BLaER1 treated with 17β-estradiol and CSF1 and Interleukin-3, amounts not matched to agents 10 nM and 100 nM (cell line): ENCODE measurements around the gene AVL9.
"Not testable (repeated sequence)": the region's sequence is repeated elsewhere in the genome, so short reads cannot be mapped to it uniquely, and the experiment has no call there.

ENCODE experiments used
- H3K27ac ChIP-seq, 11 experiments: shearing (Covaris generic); formaldehyde crosslinking; 2 replicates each; pipeline ENCODE4 v1.8.1; 2022
- H3K27me3 ChIP-seq, 11 experiments: shearing (Covaris generic); formaldehyde crosslinking; 2 replicates each; pipeline ENCODE4 v1.8.1; 2022
- H3K36me3 ChIP-seq, 11 experiments: shearing (Covaris generic); formaldehyde crosslinking; 2 replicates each; pipeline ENCODE4 v1.8.1; 2022
- H3K4me1 ChIP-seq, 10 experiments: shearing (Covaris generic); formaldehyde crosslinking; 2 replicates each; pipeline ENCODE4 v1.8.1; 2022
- H3K4me2 ChIP-seq, 11 experiments: shearing (Covaris generic); formaldehyde crosslinking; 2 replicates each; pipeline ENCODE4 v1.8.1; 2022
- H3K4me3 ChIP-seq, 10 experiments: shearing (Covaris generic); formaldehyde crosslinking; 2 replicates each; pipeline ENCODE4 v1.8.1; 2022
- H3K9ac ChIP-seq, 11 experiments: shearing (Covaris generic); formaldehyde crosslinking; 2 replicates each; pipeline ENCODE4 v1.8.1; 2022
- H3K9me3 ChIP-seq, 11 experiments: shearing (Covaris generic); formaldehyde crosslinking; replicated peaks in 1 of 11; 2 replicates each; pipeline ENCODE4 v1.8.1; 2022
- H4K20me1 ChIP-seq, 11 experiments: shearing (Covaris generic); formaldehyde crosslinking; 2 replicates each; pipeline ENCODE4 v1.8.1; 2022
- Cebpa-rat ChIP-seq, 11 experiments: shearing (Covaris generic); IDR thresholded peaks; 2 replicates each; pipeline ENCODE4 v1.8.1; 2022

Gene AVL9

GRCh38 chr7:32495298-32496051, at the start of gene AVL9:
Gene AVL9, plus strand, starts transcription at chr7:32495489. Its CDS starts 221 bp downstream, at chr7:32495710.
- H3K9me3 ChIP-seq: peaks cover 5 to 25% (median 16%) of the 10 kb centered on the region in 11 experiments; a peak in 15 of 22 replicates
- H3K9ac ChIP-seq: peak within 1 kb of the TSS; percentile 95 to 100 (median 100)
- H3K27me3 ChIP-seq: no peaks in the 10 kb centered on the region
- H4K20me1 ChIP-seq: peaks cover 0 to 30% (median 2%) of the 10 kb centered on the region in 11 experiments; a peak in 8 of 22 replicates
- H3K36me3 ChIP-seq: peaks cover 13 to 33% (median 24%) of the 10 kb centered on the region in 11 experiments; a peak in 17 of 22 replicates
- H3K4me2 ChIP-seq: peak within 1 kb of the TSS; percentile 80 to 96 (median 88)
- H3K4me3 ChIP-seq: peak within 1 kb of the TSS; percentile 73 to 97 (median 87)
- peaks cover 15 to 36% (median 26%) of the 10 kb centered on the region in 10 experiments for H3K4me1 ChIP-seq
- peak within 1 kb of the TSS; percentile 97 to 100 (median 100) for H3K27ac ChIP-seq
- TF ChIP-seq Cebpa-rat (IDR thresholded peaks at IDR 0.05): no peak

GRCh38 chr7:32447218-32447617, 48.1 kb upstream of the AVL9 start:
- no peaks in the 10 kb centered on the region for H3K36me3 ChIP-seq
- H3K9ac ChIP-seq: no peak overlapping the region
- no peak overlapping the region for H3K4me3 ChIP-seq
- H3K27me3 ChIP-seq: no peaks in the 10 kb centered on the region
- no peak for TF ChIP-seq Cebpa-rat (IDR thresholded peaks at IDR 0.05)
- no peak overlapping the region for H3K27ac ChIP-seq
- peaks cover 0 to 9% (median 0%) of the 10 kb centered on the region in 10 experiments; a peak in 7 of 20 replicates for H3K4me1 ChIP-seq
- no peak overlapping the region for H3K4me2 ChIP-seq
- H4K20me1 ChIP-seq: no peaks in the 10 kb centered on the region
- peaks cover 0 to 23% (median 17%) of the 10 kb centered on the region in 11 experiments; a peak in 13 of 22 replicates for H3K9me3 ChIP-seq

- Histone ChIP-seq H3K27me3 (no peaks in the 10 kb centered on the region), H3K4me3 (no peak overlapping the region), H3K36me3 (no peaks in the 10 kb centered on the region), H4K20me1 (no peaks in the 10 kb centered on the region), H3K27ac (no peak overlapping the region), H3K4me2 (no peak overlapping the region), H3K4me1 (peaks cover 0 to 9% (median 2%) of the 10 kb centered on the region in 10 experiments; a peak in 8 of 20 replicates), H3K9ac (no peak overlapping the region), H3K9me3 (peaks cover 5 to 23% (median 15%) of the 10 kb centered on the region in 11 experiments; a peak in 13 of 22 replicates)
- no peak for TF ChIP-seq Cebpa-rat (IDR thresholded peaks at IDR 0.05)
These were observed 41.8 kb upstream of the AVL9 start for GRCh38 chr7:32453341-32454011.

GRCh38 chr7:32458025-32458424, 37.3 kb upstream of the AVL9 start:
- H3K9me3 ChIP-seq: peaks cover 0 to 12% (median 5%) of the 10 kb centered on the region in 11 experiments; a peak in 7 of 22 replicates
- H4K20me1 ChIP-seq: no peaks in the 10 kb centered on the region
- H3K9ac ChIP-seq: no peak overlapping the region
- H3K27ac ChIP-seq: no peak overlapping the region
- no peak overlapping the region for H3K4me3 ChIP-seq
- H3K27me3 ChIP-seq: no peaks in the 10 kb centered on the region
- no peak for TF ChIP-seq Cebpa-rat (IDR thresholded peaks at IDR 0.05)
- 0 out of 22 replicates have a peak overlapping the region, but pooled peaks of 1 of the 11 experiments have one; percentile 13 for H3K4me2 ChIP-seq
- peaks cover 0 to 6% (median 0%) of the 10 kb centered on the region in 10 experiments; a peak in 1 of 20 replicates for H3K4me1 ChIP-seq
- no peaks in the 10 kb centered on the region for H3K36me3 ChIP-seq

GRCh38 chr7:32459788-32460187, 35.5 kb upstream of the AVL9 start:
- Histone ChIP-seq H4K20me1 (no peaks in the 10 kb centered on the region), H3K4me1 (peaks cover 0 to 6% (median 0%) of the 10 kb centered on the region in 10 experiments; a peak in 1 of 20 replicates), H3K9ac (no peak overlapping the region), H3K9me3 (peaks cover 0 to 12% (median 5%) of the 10 kb centered on the region in 11 experiments; a peak in 7 of 22 replicates), H3K27me3 (no peaks in the 10 kb centered on the region), H3K4me3 (no peak overlapping the region), H3K27ac (no peak overlapping the region), H3K4me2 (no peak overlapping the region), H3K36me3 (no peaks in the 10 kb centered on the region)
- no peak for TF ChIP-seq Cebpa-rat (IDR thresholded peaks at IDR 0.05)

- H3K4me3 ChIP-seq: no peak overlapping the region
- H3K27ac ChIP-seq: no peak overlapping the region
- no peak overlapping the region for H3K9ac ChIP-seq
- no peaks in the 10 kb centered on the region for H3K36me3 ChIP-seq
- no peak overlapping the region for H3K4me2 ChIP-seq
- H3K27me3 ChIP-seq: no peaks in the 10 kb centered on the region
- no peak for TF ChIP-seq Cebpa-rat (IDR thresholded peaks at IDR 0.05)
- peaks cover 0 to 12% (median 5%) of the 10 kb centered on the region in 11 experiments; a peak in 5 of 22 replicates for H3K9me3 ChIP-seq
- H4K20me1 ChIP-seq: no peaks in the 10 kb centered on the region
- peaks cover 0 to 6% (median 0%) of the 10 kb centered on the region in 10 experiments; a peak in 1 of 20 replicates for H3K4me1 ChIP-seq
These were observed 33.8 kb upstream of the AVL9 start for GRCh38 chr7:32461484-32461883.

- Histone ChIP-seq H3K4me2 (no peak overlapping the region), H3K27me3 (no peaks in the 10 kb centered on the region), H3K9me3 (peaks cover 0 to 6% (median 0%) of the 10 kb centered on the region in 11 experiments; a peak in 2 of 22 replicates), H3K36me3 (no peaks in the 10 kb centered on the region), H3K9ac (no peak overlapping the region), H3K4me1 (peaks cover 0 to 6% (median 0%) of the 10 kb centered on the region in 10 experiments; a peak in 1 of 20 replicates), H3K4me3 (no peak overlapping the region), H3K27ac (no peak overlapping the region), H4K20me1 (no peaks in the 10 kb centered on the region)
- no peak for TF ChIP-seq Cebpa-rat (IDR thresholded peaks at IDR 0.05)
These were observed 32.8 kb upstream of the AVL9 start for GRCh38 chr7:32462451-32462850.

- no peak for TF ChIP-seq Cebpa-rat (IDR thresholded peaks at IDR 0.05)
- no peak overlapping the region for H3K27ac ChIP-seq
- H4K20me1 ChIP-seq: no peaks in the 10 kb centered on the region
- 0 out of 22 replicates have a peak, but pooled peaks cover 0 to under 1% (median 0%) of the 10 kb centered on the region in 11 experiments for H3K9me3 ChIP-seq
- H3K27me3 ChIP-seq: no peaks in the 10 kb centered on the region
- H3K4me2 ChIP-seq: no peak overlapping the region
- H3K4me1 ChIP-seq: peaks cover 0 to 5% (median 0%) of the 10 kb centered on the region in 10 experiments; a peak in 1 of 20 replicates
- H3K36me3 ChIP-seq: no peaks in the 10 kb centered on the region
- no peak overlapping the region for H3K9ac ChIP-seq
- no peak overlapping the region for H3K4me3 ChIP-seq
These were observed 32.3 kb upstream of the AVL9 start for GRCh38 chr7:32462977-32463376.

GRCh38 chr7:32464641-32465416, 30.5 kb upstream of the AVL9 start:
- not testable (repeated sequence) for H3K9ac ChIP-seq, H3K4me2 ChIP-seq, H3K27ac ChIP-seq, H3K4me3 ChIP-seq, H4K20me1 ChIP-seq, H3K36me3 ChIP-seq, H3K27me3 ChIP-seq, H3K9me3 ChIP-seq, H3K4me1 ChIP-seq

- H3K9ac ChIP-seq, H4K20me1 ChIP-seq, H3K4me3 ChIP-seq, H3K36me3 ChIP-seq, H3K27ac ChIP-seq, H3K4me1 ChIP-seq, H3K4me2 ChIP-seq, H3K9me3 ChIP-seq, H3K27me3 ChIP-seq: not testable (repeated sequence)
These were observed 25.3 kb upstream of the AVL9 start for GRCh38 chr7:32470004-32470403.
